ENCODE results near the gene CMTR1.

DNA sequence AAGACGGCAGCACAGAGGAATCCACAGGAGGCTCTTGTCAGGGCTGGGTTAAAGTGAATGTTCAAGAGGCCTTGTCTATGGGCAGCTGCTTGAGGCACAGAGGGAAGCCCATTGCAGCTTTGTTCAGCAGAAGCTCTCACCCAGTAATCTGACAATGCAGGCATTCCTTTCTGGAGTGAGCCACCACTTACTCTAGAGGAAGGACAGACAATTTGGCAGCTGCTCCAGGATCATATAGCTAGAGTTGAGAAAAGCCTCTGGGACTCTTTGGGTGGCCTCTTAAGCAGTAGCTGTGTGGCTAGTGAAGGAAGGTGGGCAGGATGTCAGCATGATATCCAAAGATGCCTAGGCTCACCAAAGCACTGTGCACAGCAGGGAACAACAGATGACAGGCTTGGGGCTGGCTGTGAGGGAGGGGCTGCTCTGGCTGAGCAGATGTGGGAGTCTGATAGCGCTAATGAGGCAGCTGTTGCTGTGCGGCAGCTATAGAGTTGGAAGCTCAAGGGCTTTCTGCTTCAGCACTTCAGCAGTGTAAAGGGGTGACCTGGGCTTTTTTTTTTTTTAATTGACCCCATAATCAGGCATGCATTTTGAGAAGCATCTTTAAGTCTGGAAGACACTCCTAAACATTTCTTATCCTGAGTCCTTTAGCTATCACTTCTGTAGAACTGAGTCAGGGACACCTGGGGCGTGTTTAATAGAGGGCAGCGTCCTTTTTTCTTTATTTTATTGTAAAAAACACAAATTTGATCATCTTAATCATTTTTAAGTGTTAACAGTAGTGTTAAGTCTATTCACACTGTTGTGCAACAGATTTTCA, 27.2 kb downstream of the CMTR1 start:
- TF ChIP-seq, protein P1, sequence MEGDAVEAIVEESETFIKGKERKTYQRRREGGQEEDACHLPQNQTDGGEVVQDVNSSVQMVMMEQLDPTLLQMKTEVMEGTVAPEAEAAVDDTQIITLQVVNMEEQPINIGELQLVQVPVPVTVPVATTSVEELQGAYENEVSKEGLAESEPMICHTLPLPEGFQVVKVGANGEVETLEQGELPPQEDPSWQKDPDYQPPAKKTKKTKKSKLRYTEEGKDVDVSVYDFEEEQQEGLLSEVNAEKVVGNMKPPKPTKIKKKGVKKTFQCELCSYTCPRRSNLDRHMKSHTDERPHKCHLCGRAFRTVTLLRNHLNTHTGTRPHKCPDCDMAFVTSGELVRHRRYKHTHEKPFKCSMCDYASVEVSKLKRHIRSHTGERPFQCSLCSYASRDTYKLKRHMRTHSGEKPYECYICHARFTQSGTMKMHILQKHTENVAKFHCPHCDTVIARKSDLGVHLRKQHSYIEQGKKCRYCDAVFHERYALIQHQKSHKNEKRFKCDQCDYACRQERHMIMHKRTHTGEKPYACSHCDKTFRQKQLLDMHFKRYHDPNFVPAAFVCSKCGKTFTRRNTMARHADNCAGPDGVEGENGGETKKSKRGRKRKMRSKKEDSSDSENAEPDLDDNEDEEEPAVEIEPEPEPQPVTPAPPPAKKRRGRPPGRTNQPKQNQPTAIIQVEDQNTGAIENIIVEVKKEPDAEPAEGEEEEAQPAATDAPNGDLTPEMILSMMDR (IDR thresholded peaks at IDR 0.05 in 2 of 3, conservative IDR thresholded peaks at IDR 0.05 in 1 of 3; ENCODE audit: borderline replicate concordance in 1 of 3, insufficient read depth in 1 of 3, low read depth in 2 of 3, low read length in 2 of 3) = no peak
- TF ChIP-seq POLR2A (IDR thresholded peaks at IDR 0.05; ENCODE audit: borderline replicate concordance, extremely low read depth, insufficient read depth, insufficient read length) (no peak), CBX3 (IDR thresholded peaks at IDR 0.05; ENCODE audit: low read depth) (no peak), EZH2 (IDR thresholded peaks at IDR 0.05) (no peak), JUND (IDR thresholded peaks at IDR 0.05) (no peak), POLR2AphosphoS5 (IDR thresholded peaks at IDR 0.05; ENCODE audit: low read depth, low read length) (no peak), TCF7L2 (IDR thresholded peaks at IDR 0.05; ENCODE audit: borderline replicate concordance, extremely low read depth, insufficient read depth, insufficient read length) (no peak), ZFX (IDR thresholded peaks at IDR 0.05) (no peak), YY1 (IDR thresholded peaks at IDR 0.05; ENCODE audit: extremely low read depth, insufficient replicate concordance, low read depth, low read length) (no peak), EGR1 (IDR thresholded peaks at IDR 0.05; ENCODE audit: low read depth) (no peak), FOSL1 (IDR thresholded peaks at IDR 0.05; ENCODE audit: low read depth) (no peak)
- TF ChIP-seq, protein P2, sequence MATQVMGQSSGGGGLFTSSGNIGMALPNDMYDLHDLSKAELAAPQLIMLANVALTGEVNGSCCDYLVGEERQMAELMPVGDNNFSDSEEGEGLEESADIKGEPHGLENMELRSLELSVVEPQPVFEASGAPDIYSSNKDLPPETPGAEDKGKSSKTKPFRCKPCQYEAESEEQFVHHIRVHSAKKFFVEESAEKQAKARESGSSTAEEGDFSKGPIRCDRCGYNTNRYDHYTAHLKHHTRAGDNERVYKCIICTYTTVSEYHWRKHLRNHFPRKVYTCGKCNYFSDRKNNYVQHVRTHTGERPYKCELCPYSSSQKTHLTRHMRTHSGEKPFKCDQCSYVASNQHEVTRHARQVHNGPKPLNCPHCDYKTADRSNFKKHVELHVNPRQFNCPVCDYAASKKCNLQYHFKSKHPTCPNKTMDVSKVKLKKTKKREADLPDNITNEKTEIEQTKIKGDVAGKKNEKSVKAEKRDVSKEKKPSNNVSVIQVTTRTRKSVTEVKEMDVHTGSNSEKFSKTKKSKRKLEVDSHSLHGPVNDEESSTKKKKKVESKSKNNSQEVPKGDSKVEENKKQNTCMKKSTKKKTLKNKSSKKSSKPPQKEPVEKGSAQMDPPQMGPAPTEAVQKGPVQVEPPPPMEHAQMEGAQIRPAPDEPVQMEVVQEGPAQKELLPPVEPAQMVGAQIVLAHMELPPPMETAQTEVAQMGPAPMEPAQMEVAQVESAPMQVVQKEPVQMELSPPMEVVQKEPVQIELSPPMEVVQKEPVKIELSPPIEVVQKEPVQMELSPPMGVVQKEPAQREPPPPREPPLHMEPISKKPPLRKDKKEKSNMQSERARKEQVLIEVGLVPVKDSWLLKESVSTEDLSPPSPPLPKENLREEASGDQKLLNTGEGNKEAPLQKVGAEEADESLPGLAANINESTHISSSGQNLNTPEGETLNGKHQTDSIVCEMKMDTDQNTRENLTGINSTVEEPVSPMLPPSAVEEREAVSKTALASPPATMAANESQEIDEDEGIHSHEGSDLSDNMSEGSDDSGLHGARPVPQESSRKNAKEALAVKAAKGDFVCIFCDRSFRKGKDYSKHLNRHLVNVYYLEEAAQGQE (IDR thresholded peaks at IDR 0.05; ENCODE audit: low read depth) = no peak
- TF ChIP-seq, protein P3, sequence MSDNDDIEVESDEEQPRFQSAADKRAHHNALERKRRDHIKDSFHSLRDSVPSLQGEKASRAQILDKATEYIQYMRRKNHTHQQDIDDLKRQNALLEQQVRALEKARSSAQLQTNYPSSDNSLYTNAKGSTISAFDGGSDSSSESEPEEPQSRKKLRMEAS (IDR thresholded peaks at IDR 0.05) = no peak

Measured in HCT116 (cell line).